Esophagus squamous epithelium (tissue), 4 donors: ENCODE measurements around the gene DUSP6.

Experiments used
- POLR2A ChIP-seq, 4 donors: fragments of 450-650 bp; IDR thresholded peaks; one replicate each; pipeline ENCODE4 v1.6.1; 2017; ENCODE audit warnings: antibody characterized with exemption in 4 of 4, mild to moderate bottlenecking in 4 of 4, moderate library complexity in 3 of 4
- TF ChIP-seq, protein P1 (sequence below), 6 experiments: fragments of 450-650 bp in 4 of 6; fragments of 200-600 bp in 2 of 6; sonication (generic) in 2 of 6; IDR thresholded peaks; one replicate each; pipeline ENCODE4 v1.5.1; 2016 to 2019; ENCODE audit warnings: antibody characterized with exemption in 6 of 6, mild to moderate bottlenecking in 4 of 6, moderate library complexity in 4 of 6

- TF ChIP-seq, protein P1, sequence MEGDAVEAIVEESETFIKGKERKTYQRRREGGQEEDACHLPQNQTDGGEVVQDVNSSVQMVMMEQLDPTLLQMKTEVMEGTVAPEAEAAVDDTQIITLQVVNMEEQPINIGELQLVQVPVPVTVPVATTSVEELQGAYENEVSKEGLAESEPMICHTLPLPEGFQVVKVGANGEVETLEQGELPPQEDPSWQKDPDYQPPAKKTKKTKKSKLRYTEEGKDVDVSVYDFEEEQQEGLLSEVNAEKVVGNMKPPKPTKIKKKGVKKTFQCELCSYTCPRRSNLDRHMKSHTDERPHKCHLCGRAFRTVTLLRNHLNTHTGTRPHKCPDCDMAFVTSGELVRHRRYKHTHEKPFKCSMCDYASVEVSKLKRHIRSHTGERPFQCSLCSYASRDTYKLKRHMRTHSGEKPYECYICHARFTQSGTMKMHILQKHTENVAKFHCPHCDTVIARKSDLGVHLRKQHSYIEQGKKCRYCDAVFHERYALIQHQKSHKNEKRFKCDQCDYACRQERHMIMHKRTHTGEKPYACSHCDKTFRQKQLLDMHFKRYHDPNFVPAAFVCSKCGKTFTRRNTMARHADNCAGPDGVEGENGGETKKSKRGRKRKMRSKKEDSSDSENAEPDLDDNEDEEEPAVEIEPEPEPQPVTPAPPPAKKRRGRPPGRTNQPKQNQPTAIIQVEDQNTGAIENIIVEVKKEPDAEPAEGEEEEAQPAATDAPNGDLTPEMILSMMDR (IDR thresholded peaks at IDR 0.05) = no peak
- TF ChIP-seq POLR2A (IDR thresholded peaks at IDR 0.05) = no peak
Observed at GRCh38 chr12:89389755-89390661, 37.7 kb upstream of the DUSP6 start.
